Measurements from ENCODE around the gene IL1R2. TPM values are rescaled to one million over a fixed set of nuclear protein-coding genes. Genes with fewer than 3 reads are reported as not detected.

Gene IL1R2
- total and polyA plus RNA-seq, 2 of the 8 experiments (the other 6 are each of a cell fraction or from before 2014, with no cell fraction given): 0.06 TPM; not detected in 1

GRCh38 chr2:102045697-102046096 is 53.9 kb downstream of the IL1R2 start:
- H2BK15ac ChIP-seq (ENCODE audit: low read length): no peak overlapping the region
- H2AK5ac ChIP-seq (ENCODE audit: low read depth, low read length): no peak overlapping the region
- H3K23ac ChIP-seq (ENCODE audit: insufficient read length): no peak overlapping the region
- H3K27ac ChIP-seq (ENCODE audit: low read depth, low read length): no peak overlapping the region
- no peaks in the 10 kb centered on the region for H3K4me1 ChIP-seq (replicated peaks in 1 of 4; ENCODE audit: control insufficient read depth in 3 of 4, insufficient read depth in 4 of 4, low read length in 3 of 4)
- no peak for FAIRE-seq
- H3K14ac ChIP-seq (ENCODE audit: insufficient read length): no peak overlapping the region
- no peaks in the 10 kb centered on the region for H3K79me1 ChIP-seq (ENCODE audit: low read depth, low read length)
- H3K4ac ChIP-seq (replicated peaks; ENCODE audit: insufficient read length, low read depth, low read length): no peak overlapping the region
- no peak overlapping the region for H3K4me2 ChIP-seq (ENCODE audit: insufficient read depth in 1 of 2, low read depth in 2 of 2, low read length in 2 of 2)
- H2BK120ac ChIP-seq (replicated peaks; ENCODE audit: low read depth, low read length): no peak overlapping the region
- H3K56ac ChIP-seq (replicated peaks; ENCODE audit: insufficient read length, low read depth, low read length): no peak overlapping the region
- H2BK12ac ChIP-seq (ENCODE audit: low read depth, low read length): no peak overlapping the region
- no peaks in the 10 kb centered on the region for H3K36me3 ChIP-seq (ENCODE audit: control insufficient read depth in 2 of 4, insufficient read depth in 4 of 4, low read length in 3 of 4)
- ChIA-PET CTCF (ENCODE audit: partially characterized antibody) (interaction anchor here (1.2 to 2.0 kb wide), 3 partner anchors 25 to 190 kb away, joined by 3 to 7 read pairs (median 4); no protein-coding TSS in a partner anchor), POLR2A (ENCODE audit: partially characterized antibody) (interaction anchor here (0.8 kb wide), 1 partner anchor 11 kb away, joined by 3 read pairs; no protein-coding TSS in a partner anchor)
- DNase-seq (ENCODE audit: low read depth in 1 of 2, low spot score in 2 of 2): no peak
- WGBS, 2 experiments (ENCODE audit: extremely low coverage in 1 of 2, insufficient coverage in 1 of 2, insufficient read length in 1 of 2, insufficient replicate concordance in 2 of 2, low coverage in 1 of 2, low lambda C conversion rate in 2 of 2, missing lambda C conversion rate in 1 of 2): 86% methylated on average over 6 of the region's 6 CpGs; no CpG with 5 or more reads in 1 of the 2 experiments
- no peak overlapping the region for H2BK5ac ChIP-seq (ENCODE audit: low read depth, low read length)
- no peaks in the 10 kb centered on the region for H4K20me1 ChIP-seq (replicated peaks in 1 of 2; ENCODE audit: control insufficient read depth in 1 of 2, insufficient read depth in 2 of 2, low read length in 2 of 2)
- H3K23me2 ChIP-seq (ENCODE audit: low read depth, low read length): no peaks in the 10 kb centered on the region
- no peak overlapping the region for H4K5ac ChIP-seq (ENCODE audit: insufficient read length, low read depth, low read length)
- no peak overlapping the region for H4K8ac ChIP-seq (ENCODE audit: extremely low read depth, insufficient read depth, low read length)
- H3K9me3 ChIP-seq (ENCODE audit: insufficient read depth in 2 of 2, low read depth in 1 of 2, low read length in 1 of 2): no peaks in the 10 kb centered on the region
- H4K91ac ChIP-seq (replicated peaks; ENCODE audit: insufficient read length, low read length): no peak overlapping the region
- no peak overlapping the region for H3K9ac ChIP-seq (replicated peaks in 1 of 4; ENCODE audit: extremely low read depth in 1 of 4, low read depth in 3 of 4, low read length in 3 of 4)
- H3K27me3 ChIP-seq (replicated peaks in 1 of 4; ENCODE audit: control insufficient read depth in 3 of 4, extremely low read depth in 1 of 4, insufficient read depth in 3 of 4, low read length in 3 of 4): no peaks in the 10 kb centered on the region
- H3K4me3 ChIP-seq (ENCODE audit: extremely low read depth in 1 of 4, insufficient read depth in 2 of 4, low read depth in 3 of 4, low read length in 4 of 4): no peak overlapping the region
- H3K79me2 ChIP-seq (ENCODE audit: control insufficient read depth in 1 of 2, insufficient read depth in 2 of 2, low read length in 2 of 2): no peaks in the 10 kb centered on the region
- no peak overlapping the region for H2BK20ac ChIP-seq (ENCODE audit: low read length)
- no peak overlapping the region for H2AFZ ChIP-seq (ENCODE audit: low read length)
- no peak overlapping the region for H3K18ac ChIP-seq (ENCODE audit: extremely low read depth, low read length)
- TF ChIP-seq SUZ12 (IDR thresholded peaks at IDR 0.05; ENCODE audit: low read length) (no peak), CHD2 (IDR thresholded peaks at IDR 0.05; ENCODE audit: low read length) (no peak), HDAC2 (IDR thresholded peaks at IDR 0.05; ENCODE audit: borderline replicate concordance in 1 of 2, low read depth in 2 of 2, low read length in 2 of 2) (no peak), NANOG (IDR thresholded peaks at IDR 0.05; ENCODE audit: insufficient read depth, low read depth, low read length, poor library complexity, severe bottlenecking) (no peak), SP4 (IDR thresholded peaks at IDR 0.05; ENCODE audit: low read length) (no peak), ASH2L (IDR thresholded peaks at IDR 0.05; ENCODE audit: low read length) (no peak), CHD1 (IDR thresholded peaks at IDR 0.05; ENCODE audit: low read depth, low read length) (no peak), TAF1 (IDR thresholded peaks at IDR 0.05; ENCODE audit: low read depth, low read length) (no peak), CTBP2 (IDR thresholded peaks at IDR 0.05; ENCODE audit: borderline replicate concordance, insufficient read depth, insufficient read length, low read length) (no peak), EGR1 (IDR thresholded peaks at IDR 0.05; ENCODE audit: borderline replicate concordance, low read depth, low read length) (no peak), POU5F1 (IDR thresholded peaks at IDR 0.05; ENCODE audit: low read depth, low read length) (no peak), RAD21 (IDR thresholded peaks at IDR 0.05 in 1 of 2, conservative IDR thresholded peaks at IDR 0.05 in 1 of 2; ENCODE audit: low read depth in 2 of 2, low read length in 2 of 2) (no peak), JUN (IDR thresholded peaks at IDR 0.05; ENCODE audit: low read depth, low read length) (no peak), KDM1A (IDR thresholded peaks at IDR 0.05; ENCODE audit: borderline replicate concordance, low read length) (no peak)
